Stimulated activated CD8-positive, alpha-beta memory T cell treated with anti-CD3 and anti-CD28 coated beads, Interleukin-2, amount 100 ng/mL, for 1 hour (primary cell): ENCODE measurements around the gene NMT1.
"Not testable (repeated sequence)": the region's sequence is repeated elsewhere in the genome, so short reads cannot be mapped to it uniquely, and the experiment has no call there.

ENCODE experiments used
- DNase-seq, 2 donors: peaks; one replicate each; pipeline ENCODE4 v3.0.0-alpha.2; 2020; ENCODE audit warnings: low read depth in 2 of 2

NMT1 gene

DNA sequence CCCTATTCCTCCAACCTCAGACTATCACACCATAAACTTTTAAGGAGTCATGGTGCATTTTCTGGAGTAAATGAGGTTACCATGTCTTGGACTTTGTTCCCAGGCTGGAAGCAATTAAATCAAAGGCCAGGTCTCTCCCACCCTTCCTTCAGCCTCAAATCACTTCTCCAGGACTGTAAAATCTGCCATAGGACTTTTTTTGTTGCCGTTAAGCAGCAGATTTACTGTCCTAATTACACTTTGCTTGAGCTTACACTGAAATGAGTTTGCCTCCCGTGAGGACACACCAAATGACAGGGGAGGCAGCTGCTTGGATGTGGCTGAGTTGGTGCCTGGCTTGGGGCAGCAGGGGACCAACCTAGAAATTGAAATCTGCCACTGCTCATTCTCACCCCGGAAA is 24.4 kb upstream of the NMT1 start:
- no peak for DNase-seq

DNA sequence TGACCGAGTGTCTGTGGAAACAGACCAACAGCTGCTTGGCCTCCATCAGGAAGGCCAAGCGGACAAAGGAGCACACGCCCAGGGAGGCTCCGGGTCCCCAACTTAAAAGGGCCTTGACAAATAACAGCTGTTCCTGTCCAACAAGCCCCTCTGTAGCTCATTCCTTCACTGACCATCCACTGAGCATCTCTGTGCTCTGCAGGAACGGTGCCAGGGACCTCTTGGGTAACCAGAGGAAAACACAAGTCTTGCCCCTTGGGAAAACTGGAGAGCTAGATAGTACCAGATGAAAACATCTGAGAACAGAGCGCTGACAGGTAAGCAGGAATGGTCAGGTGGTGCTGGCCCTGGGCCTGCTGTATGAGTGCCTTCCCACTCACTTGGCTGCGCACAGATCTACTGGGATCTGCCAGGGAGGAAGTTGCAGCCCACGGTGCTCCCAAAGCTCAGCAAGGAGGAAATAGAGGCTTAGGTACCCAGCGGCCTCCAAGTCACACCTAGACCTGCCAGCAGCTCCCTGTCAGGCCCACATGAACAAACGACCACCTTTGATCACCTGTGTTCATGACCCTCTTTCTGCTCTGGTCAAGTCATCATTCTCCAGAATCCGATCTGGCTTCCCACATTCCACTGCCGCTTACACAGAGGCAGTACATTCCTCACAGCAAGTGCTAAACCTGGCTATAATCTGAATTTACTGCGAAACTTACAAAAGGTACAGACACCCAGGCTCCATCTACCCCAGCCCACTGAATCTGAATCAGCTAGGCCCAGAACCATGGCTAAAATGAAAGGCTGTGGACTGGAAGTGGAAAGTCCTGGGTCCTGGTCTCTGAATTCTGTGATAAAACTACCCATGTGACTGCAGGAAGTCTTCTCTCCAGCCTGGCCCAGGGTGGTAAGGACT is 22.1 kb upstream of the NMT1 start:
- DNase-seq, result no peak

DNA sequence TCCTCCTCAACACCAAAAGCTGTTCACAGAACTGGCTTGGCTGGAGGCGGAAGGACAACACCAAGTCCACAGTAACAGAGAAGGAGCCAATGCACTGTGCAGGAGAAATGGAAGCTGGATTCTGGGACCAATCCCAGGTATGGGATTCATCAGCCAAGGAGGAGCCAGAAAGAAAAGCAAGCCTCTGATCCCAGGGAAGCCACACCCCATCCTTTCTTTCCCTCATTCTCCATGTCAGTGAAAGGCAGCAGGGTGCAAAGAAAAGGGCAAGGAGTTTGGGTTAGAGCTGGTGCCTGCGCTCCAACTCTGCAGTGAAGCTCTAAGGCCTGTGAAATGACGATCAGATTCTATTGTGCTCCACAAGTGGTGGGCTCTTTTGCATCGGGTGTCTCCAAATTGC is 20.7 kb upstream of the NMT1 start:
- no peak for DNase-seq

DNA sequence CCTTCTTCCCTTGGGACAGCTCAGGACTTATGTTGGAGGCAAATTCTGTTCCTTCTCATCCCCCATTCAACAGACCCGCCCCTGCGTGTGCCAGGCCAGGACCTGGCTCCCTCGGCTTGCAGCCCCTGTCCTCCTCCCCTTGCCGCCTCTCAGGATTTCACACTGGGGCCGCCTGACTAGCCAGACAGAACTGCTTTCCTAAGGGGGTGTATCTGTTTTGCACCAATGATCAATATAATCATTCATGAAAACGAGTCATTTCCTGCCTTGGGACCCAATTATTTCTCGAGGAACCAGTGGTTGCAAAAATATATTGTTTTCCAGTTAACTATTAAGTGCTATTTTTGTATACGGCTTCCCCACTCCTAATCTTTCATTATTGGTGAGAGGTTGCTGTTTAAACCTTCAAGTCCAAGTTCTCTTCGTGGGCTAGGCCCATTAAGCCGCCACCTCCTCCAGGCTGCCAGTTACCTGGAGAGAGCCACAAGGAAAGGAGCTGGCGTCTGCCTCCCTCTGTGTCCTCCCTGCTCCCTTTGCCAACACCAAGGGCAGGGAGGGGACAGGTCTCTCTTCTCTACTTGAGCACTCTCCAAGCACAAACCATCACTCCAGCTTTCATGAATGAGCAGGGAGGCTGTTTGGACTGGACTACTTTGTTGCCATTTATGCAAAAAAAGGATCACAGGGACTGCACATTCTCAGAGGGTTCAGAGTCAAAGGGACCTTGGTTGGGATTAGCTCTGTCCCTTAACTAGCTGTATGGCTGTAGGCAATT is 18.6 kb upstream of the NMT1 start:
- no peak for DNase-seq

DNA sequence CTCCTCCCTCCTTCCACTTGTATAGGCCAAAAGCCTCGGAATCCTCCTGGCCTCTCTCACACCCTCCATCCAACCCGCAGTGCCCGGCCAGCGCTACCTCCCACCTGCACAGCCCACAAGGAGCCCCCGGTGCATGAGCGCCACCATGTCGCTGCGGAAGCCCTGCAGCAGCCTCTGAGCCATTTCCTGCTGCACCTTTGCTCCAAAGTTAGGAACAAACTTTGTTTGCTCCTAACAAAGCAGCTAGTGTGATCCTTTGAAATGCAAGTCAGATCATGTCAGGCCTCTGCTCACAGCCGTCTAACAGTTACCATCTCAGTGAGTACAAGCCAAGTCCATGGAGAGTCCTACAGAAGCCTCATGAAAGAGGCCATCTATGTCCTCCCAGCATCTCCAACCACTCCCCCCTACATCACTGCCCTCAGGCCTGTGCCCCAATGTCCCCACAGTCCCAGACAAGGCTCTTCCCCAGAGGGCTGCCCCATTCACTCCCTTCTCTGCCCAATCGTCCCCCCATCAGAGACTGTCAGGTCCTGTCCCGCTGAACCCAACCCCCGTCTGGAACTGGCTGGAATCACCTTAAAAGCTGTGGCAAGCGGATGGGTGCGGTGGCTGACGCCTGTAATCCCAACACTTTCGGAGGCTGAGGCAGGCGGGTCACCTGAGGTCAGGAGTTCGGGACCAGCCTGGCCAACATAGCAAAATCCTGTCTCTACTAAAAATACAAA is 17.1 kb upstream of the NMT1 start:
- DNase-seq, result no peak

DNA sequence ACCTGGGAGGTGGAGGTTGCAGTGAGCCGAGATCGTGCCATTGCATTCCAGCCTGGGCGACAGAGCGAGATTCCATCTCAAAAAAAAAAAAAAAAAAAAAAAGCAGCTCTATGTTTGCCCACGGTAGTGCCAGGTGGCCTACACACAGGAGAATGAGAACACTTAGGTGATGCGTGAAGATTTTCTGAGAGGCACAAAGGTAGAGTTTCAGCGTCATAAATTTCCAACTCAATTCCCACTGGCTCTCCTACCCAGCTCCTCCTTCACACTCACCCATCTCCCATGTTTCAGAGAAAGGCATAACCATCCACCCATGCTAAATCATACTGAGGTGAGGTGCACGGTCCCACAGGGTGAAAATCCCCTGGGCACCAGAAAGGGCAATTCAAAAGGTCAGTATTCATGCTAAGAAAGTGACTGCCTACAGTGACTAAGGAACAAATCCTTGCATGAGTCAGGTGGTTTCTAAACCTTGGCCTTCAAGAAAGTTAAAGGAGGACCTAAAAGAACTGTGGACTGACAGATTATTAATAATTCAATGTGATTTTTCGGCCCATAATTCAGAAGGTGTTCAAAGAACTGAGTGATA is 14.5 kb upstream of the NMT1 start:
- no peak for DNase-seq

DNA sequence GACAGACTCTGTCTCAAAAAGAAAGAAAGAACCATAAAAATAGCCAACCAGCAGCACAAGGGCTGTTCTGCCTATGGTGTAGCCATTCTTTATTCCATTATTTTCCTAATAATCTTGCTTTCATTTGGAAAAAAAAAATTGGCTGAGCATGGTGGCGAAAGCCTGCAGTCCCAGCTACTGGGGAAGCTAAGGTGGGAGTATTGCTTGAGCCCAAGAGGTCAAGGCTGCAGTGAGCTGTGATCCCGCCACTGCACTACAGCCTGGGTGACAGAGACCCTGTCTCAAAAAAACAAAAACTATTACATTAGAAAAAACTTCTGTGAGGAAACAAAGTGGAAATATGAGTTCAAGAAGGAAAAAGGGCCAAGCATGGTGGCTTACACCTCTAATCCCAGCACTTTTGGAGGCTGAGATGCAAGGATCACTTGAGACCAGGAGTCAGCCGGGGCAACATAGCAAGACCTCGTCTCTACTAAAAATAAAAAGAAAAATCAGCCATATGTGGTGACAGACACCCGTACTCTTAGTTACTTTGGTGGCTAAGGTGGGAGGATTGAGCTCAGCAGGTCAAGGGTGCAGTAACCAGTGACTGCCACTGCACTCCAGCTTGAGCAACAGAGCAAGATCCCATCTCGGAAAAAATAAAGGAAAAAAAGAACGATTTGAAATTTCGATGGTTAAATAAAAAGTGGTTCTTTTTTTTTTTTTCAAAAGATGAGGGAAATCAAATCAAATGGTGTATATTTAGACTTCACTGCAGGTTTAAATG is 12.1 kb upstream of the NMT1 start:
- DNase-seq, result no peak

DNA sequence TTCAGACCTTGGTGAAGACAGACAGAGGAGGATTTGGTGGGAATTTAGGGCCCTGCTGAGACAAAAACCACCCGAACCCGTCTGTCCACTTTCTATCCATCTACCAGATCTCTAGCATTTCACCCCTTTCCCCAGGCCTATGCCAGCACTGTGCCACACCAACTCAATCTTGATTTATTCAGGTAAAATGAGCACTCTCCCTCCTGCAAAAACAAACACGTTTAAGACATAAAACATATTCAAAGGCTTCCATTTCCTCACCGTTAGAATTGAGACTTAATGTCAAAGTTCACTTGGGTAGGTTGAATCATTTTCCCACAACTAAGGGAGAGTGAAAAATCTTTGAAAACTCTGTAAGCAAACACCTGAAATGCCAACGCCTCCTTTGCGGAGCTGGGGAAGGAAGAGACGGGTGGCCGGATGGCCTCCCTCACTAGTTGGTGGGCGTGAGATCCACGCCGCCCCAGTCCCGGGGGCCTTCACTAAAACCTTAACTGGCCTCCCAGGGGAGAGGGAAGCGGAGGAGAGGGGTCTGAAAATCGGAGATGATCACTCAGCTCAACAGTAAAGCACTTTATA is 10.5 kb upstream of the NMT1 start:
- DNase-seq, result no peak

DNA sequence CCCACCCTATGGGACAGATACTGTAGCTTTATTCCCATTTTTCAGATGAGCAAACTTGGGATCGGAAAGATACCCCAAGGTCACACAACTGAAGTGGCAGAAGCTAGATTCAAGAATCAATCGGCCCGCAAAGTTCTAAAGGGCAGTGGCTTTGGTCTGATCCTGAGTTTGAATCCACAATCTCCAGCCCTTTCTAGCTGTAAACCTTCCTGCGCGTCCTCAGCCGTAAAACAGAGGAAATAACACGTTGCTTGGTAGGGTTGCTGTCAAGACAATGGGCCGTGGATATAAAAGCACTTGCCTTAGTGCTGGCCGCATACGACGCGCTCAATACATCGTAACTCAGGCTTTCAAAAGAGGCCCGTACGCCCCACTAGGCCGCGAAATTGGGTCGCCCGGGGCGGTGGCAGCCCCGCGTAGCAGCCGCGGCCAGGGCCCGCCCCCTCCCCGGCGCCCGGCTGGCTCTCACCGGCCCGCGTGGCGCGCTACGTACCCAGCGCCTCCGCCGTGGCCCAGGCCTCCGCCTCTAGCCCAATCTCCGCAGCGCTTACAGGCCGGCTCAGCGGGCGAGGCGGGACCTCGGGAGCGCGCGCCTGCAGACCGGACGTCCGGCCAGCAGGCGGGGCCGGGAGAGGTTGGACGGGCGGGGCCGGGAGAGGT is 9.9 kb upstream of the NMT1 start, which contains the start of gene DCAKD:
TSS of gene DCAKD (minus strand) at position 573 of the 660 bp plus-strand sequence. CDS start 16,747 bp downstream, outside the sequence.
- peak; percentile 65 to 77 for DNase-seq

DNA sequence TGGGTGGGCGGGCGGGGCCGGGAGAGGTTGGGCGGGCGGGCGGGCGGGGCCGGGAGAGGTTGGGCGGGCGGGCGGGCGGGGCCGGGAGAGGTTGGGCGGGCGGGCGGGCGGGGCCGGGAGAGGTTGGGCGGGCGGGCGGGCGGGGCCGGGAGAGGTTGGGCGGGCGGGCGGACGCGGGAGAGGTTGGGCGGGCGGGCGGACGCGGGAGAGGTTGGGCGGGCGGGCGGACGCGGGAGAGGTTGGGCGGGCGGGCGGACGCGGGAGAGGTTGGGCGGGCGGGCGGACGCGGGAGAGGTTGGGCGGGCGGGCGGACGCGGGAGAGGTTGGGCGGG is 9.4 kb upstream of the NMT1 start:
- not testable (repeated sequence) for DNase-seq

DNA sequence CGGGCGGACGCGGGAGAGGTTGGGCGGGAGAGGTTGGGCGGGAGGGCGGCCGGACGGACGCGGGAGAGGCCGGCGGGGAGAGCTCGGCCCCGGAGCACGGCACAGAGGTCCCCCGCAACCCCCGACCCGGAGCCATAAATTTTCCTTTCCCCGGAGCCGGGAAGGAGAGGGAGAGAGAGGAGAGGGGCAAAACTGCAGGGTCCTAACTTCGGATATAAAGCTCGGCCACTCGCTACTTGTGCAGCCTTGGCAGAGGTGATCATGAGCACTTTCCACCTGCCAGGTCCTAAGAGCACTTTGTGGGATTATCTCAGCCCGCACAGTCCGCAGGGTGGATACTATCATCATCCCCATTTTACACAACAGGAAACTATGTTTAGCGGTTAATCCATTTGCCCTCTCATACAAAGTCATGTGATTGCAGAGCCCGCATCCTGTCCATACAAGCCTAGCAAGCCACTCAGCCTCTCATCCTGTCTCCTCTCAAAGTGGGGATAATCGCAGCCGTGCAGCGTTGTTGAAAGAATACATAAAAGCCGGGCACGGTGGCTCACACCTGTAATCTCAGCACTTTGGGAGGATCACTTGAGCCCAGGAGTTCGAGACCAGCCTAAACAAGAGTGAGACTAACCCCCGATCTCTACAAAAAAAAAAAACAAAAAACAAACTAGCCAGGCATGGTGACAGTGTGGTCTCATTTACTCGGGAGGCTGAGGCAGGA is 8.9 kb upstream of the NMT1 start:
- DNase-seq, result no peak

DNA sequence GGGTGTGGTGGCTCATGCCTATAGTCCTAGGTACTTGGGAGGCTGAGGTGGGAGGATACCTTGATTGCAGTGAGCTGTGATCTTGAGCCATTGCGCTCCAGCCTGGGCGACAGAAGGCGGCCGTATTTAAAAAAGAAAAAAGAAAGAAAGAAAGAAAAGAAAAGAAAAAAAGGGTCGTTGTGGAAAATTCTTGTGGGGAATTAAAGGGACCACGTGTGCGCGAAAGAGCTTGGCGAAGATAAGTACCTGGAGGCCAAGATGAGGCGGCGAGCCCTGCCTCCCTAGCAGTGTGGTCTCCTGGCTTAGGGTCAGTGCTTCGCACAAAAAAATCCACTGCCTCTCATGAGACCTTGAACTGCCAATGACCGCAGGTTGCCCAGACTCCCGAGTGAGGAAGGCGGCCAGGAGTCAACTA is 728 bp upstream of the NMT1 start:
- no peak for DNase-seq

DNA sequence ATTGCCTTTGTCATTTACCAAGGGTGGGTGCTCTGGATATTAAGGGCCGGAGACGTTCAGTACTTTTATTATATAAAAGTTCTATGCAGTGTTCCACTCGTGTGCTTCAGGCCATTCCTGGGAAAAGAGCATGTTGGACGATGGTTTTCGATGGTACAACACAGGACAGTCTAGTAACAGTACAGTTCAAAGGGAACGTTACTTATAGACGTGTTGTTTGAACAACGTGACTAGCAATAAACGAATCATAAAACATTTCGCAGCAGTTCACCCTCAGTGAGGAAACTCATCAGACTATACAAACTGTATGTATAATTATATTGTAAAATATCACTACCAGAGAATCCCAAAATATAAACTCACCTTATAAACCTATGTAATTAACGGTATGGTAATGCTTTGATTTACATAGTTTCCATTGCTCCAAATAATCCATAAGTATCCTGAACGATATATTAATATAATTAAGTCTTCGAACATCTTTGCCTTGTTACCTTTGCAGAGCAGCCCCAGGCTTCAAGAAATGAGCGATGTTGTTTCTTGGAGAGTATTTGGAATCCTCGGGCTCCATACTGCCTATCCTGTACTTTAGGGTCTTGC is 589 bp downstream of the NMT1 start:
- DNase-seq, result no peak

DNA sequence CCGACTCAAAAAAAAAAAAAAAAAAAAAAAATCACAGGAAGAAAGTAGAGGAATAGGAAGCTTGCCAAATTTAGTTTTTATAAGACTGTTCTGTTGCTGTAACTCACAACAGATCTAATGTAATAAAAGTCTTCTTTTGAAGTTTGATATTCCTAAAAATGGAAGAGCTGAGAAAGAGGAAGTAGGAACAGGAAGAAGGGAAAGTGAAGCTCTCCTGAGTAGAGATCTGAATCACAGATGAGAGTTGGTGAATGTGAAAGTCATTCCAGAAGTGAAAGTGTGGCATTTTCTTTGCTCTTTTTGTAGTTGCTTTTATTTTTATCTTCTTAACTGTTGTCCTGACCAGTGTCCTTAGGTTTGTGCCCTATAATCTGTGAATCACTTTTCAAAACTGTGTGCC is 2.1 kb downstream of the NMT1 start:
- no peak for DNase-seq

DNA sequence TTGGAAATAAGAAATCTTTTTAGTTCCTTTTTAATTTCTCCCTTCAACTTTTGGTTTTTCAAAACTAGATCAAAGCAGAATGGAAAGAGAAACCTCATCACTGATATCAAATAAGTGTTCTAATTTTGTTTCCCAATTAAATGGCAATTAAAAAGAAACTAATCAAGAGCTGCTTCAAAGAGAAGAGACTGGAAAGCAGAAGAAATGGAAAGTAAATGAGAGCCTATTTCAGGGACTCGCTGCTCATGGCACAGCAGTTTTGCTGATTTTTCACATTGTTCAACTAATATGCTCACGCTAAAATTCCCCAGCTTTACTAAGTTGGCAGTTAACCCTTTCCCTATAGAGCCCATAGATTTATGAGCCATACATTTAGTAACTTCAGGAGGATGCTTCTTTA is 6.5 kb downstream of the NMT1 start:
- DNase-seq, result no peak

DNA sequence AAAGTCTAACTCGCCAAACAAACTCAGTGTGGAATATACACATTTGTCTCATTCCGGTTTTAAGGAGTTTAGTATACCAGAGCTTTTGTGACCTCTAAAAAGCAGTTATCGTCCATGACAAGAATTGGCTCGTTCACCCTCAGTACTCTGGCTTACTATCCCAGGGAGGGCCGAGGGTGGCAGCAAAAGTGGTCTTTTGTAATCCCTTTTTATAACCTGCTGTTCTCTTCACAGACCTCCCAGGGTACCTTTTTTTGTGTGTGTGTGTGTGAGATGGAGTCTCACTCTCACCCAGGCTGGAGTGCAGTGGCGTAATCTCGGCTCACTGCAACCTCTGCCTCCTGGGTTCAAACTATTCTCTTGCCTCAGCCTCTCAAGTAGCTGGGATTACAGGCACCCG is 8.9 kb downstream of the NMT1 start:
- no peak for DNase-seq

DNA sequence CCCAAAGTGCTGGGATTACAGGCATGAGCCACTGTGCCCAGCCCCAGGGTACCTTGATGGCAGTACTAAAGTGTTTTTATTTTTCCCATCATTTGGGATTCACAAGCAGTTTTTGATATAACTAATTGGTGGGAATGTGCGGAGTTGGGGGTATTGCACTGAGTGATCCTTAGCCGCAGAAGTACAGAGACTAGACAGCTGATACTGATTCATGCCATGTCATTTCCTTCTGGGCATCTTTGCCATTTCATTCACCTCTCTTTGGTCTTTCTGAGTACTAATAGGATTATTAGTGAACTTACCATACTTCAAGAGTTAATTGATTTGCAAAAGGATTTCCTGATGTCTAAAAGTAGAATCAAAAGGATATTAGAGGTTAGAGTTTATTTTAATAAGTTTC is 9.7 kb downstream of the NMT1 start:
- no peak for DNase-seq

DNA sequence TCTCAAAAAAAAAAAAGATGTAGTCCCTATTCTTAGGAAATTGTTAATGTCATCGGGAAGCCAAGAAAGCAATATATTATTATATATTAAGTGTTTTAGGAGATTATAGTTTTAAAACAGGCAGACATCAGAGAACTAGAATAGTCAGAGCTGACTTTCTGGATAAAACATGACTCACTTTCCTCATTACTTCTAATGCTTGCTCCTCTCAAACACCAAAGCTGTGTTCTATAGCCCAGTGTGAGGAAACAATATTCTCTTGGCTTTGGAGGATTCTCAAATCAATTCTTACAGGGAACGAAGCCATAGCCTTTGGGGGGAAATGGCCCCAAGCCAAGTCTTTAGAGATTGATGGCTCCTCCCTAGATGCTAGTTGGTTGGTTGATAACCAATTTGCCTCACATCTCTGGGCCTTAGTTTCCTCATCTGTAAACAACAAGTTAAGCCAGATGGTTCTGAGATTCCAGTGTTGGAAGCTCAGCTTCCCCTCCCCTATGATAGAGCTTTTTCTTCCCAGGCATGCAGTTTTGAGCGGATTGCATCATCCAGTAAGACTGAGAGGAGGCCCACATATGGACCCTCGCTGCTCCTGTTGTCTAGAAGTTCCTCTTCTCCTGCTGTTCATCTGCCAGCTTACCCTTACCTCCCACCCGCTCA is 12.4 kb downstream of the NMT1 start:
- no peak for DNase-seq

DNA sequence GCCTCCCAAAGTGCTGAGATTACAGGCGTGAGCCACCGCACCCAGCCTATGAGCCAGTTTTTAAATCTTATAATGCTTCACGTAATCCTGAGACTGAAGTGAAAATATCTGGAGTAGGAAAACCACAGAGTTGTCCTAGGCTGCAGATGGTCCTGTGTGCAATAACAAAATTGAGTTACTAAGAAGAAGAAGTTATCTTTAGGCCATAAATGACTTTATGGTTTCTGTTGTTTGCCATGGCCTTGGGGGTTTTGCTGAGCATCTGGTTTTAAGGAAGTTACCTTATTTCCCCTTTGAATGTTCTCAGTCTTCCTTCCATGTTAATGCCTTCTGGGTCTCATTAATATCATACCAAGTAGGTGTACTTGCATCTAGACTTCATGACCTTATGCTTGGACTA is 16.5 kb downstream of the NMT1 start:
- DNase-seq, result no peak
